NCI-H146 (cell line): Measurements from ENCODE around the gene PGM3.

ENCODE experiments used
- DNase-seq: peaks from one replicate; lab custom pipeline; 2025; lab: John Stamatoyannopoulos, UW

PGM3 gene

GRCh38 chr6:83183082-83183828 lies 9.8 kb downstream of the PGM3 start:
- DNase-seq: no peak

GRCh38 chr6:83182114-83182513 lies 11.0 kb downstream of the PGM3 start:
- DNase-seq: no peak

- no peak for DNase-seq
Observed at GRCh38 chr6:83180426-83180950, 12.6 kb downstream of the PGM3 start.

- no peak for DNase-seq
Observed at GRCh38 chr6:83176246-83176645, 16.8 kb downstream of the PGM3 start.

GRCh38 chr6:83169511-83169910 lies 23.6 kb downstream of the PGM3 start:
- no peak for DNase-seq

GRCh38 chr6:83169106-83169505 lies 24.0 kb downstream of the PGM3 start:
- no peak for DNase-seq

- DNase-seq: no peak
Observed at GRCh38 chr6:83168556-83168955, 24.5 kb downstream of the PGM3 start.

GRCh38 chr6:83167726-83168278 lies 25.3 kb downstream of the PGM3 start:
- no peak for DNase-seq

GRCh38 chr6:83160167-83160566 lies 32.9 kb downstream of the PGM3 start:
- DNase-seq: no peak

GRCh38 chr6:83155794-83156193 lies 37.3 kb downstream of the PGM3 start:
- no peak for DNase-seq

GRCh38 chr6:83153883-83154521 lies 39.1 kb downstream of the PGM3 start:
- DNase-seq: peak; percentile 35

GRCh38 chr6:83152913-83153312 lies 40.2 kb downstream of the PGM3 start:
- DNase-seq: no peak

- no peak for DNase-seq
Observed at GRCh38 chr6:83151114-83151513, 42.0 kb downstream of the PGM3 start.

GRCh38 chr6:83138758-83139157 lies 54.3 kb downstream of the PGM3 start:
- DNase-seq: no peak

- DNase-seq: no peak
Observed at GRCh38 chr6:83138118-83138722, 54.8 kb downstream of the PGM3 start.

- no peak for DNase-seq
Observed at GRCh38 chr6:83132121-83132520, 60.9 kb downstream of the PGM3 start.

GRCh38 chr6:83127976-83128375 lies 65.1 kb downstream of the PGM3 start:
- DNase-seq: no peak

- DNase-seq: no peak
Observed at GRCh38 chr6:83127258-83127657, 65.8 kb downstream of the PGM3 start.

GRCh38 chr6:83126807-83127206 lies 66.3 kb downstream of the PGM3 start:
- no peak for DNase-seq

GRCh38 chr6:83126223-83126622 lies 66.8 kb downstream of the PGM3 start:
- no peak for DNase-seq

- no peak for DNase-seq
Observed at GRCh38 chr6:83125425-83125824, 67.6 kb downstream of the PGM3 start.

GRCh38 chr6:83124553-83124952 lies 68.5 kb downstream of the PGM3 start:
- DNase-seq: no peak
